ENCODE data around the gene PPDPF. TPM values are rescaled to one million over a fixed set of nuclear protein-coding genes. Genes with fewer than 3 reads are reported as not detected.

PPDPF gene
- polyA plus RNA-seq, 1 donor, result 234 TPM

DNA sequence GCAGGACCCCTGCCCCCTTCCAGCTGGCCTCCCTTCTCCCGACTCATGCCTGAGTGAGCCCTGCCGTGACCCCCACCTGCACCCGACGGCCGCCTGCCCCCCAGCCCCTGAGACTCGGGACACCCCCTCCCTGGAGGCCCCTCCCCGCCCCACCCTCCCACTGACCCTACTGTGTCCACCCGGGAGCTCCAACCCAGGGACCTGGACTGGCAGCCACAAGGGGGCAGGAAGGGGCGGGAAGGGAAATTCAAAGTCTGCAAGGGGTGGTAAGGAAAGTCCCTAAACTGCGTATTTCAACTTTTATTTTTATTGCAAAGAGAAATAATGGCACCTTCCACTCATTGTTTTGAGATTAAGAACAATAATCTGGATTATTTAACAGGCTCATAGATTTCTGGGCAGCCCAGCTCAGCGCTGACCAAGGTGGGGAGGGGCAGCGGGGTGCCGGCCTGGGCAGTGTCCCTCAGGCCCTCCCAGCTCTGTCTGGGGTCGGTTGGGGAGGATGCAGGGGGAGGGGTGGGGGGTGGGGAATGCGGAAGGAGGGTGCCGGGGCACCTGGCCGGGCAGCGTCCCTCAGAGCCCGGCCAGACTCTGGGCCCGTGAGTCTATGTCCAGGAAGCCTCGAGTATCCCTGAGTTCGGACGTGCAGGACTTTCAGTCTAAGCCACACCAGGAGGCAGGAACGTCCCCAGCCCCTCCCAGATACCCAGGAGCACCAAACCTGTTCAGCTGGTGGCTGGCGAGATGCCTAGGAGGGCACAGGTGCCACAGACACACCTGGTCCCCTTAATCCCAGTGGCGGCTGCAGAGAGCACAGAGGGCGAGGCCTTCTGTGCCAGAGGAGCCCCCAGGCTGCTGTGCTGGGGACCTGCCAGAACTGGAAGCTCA lies 17.9 kb downstream of the PPDPF start:
- DNase-seq, result no peak
- Histone ChIP-seq H3K4me3 (ENCODE audit: low read length) (peak overlapping the region; percentile 25), H3K27ac (ENCODE audit: low read length) (no peak overlapping the region), H3K27me3 (ENCODE audit: control insufficient read depth, insufficient read depth, low read length) (peaks cover 7% of the 10 kb centered on the region), H3K4me1 (ENCODE audit: control insufficient read depth, insufficient read depth, low read length) (peaks cover 31% of the 10 kb centered on the region), H3K9me3 (ENCODE audit: control insufficient read depth, low read depth, low read length) (peaks cover 9% of the 10 kb centered on the region), H3K36me3 (ENCODE audit: control insufficient read depth, insufficient read depth, low read length) (no peaks in the 10 kb centered on the region)
- WGBS (ENCODE audit: insufficient coverage, low lambda C conversion rate), result no CpG with 5 or more reads among the region's 27 CpGs

DNA sequence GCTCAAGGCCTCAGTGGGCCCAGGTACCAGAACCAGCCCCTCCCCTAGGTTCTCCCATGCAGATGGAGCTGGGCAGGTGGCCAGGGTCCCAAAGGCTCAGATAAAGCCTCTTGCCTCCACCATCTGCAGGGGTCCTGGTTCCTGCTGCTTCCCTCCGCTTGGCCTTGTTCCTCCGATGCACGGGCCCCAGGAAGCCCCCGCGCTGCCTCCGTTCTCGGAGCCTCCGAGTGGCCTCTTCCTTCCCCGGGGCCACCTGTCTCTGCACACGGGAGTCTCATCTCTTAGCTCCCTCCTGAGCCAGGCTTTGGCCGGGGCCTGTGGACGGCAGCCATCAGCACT lies 18.5 kb downstream of the PPDPF start:
- Histone ChIP-seq H3K36me3 (ENCODE audit: control insufficient read depth, insufficient read depth, low read length) (no peaks in the 10 kb centered on the region), H3K4me3 (ENCODE audit: low read length) (no peak overlapping the region), H3K27ac (ENCODE audit: low read length) (no peak overlapping the region), H3K4me1 (ENCODE audit: control insufficient read depth, insufficient read depth, low read length) (peaks cover 31% of the 10 kb centered on the region), H3K27me3 (ENCODE audit: control insufficient read depth, insufficient read depth, low read length) (peaks cover 5% of the 10 kb centered on the region), H3K9me3 (ENCODE audit: control insufficient read depth, low read depth, low read length) (peaks cover 9% of the 10 kb centered on the region)
- DNase-seq, result no peak
- WGBS (ENCODE audit: insufficient coverage, low lambda C conversion rate), result 94% methylated on average over 3 of the region's 12 CpGs

DNA sequence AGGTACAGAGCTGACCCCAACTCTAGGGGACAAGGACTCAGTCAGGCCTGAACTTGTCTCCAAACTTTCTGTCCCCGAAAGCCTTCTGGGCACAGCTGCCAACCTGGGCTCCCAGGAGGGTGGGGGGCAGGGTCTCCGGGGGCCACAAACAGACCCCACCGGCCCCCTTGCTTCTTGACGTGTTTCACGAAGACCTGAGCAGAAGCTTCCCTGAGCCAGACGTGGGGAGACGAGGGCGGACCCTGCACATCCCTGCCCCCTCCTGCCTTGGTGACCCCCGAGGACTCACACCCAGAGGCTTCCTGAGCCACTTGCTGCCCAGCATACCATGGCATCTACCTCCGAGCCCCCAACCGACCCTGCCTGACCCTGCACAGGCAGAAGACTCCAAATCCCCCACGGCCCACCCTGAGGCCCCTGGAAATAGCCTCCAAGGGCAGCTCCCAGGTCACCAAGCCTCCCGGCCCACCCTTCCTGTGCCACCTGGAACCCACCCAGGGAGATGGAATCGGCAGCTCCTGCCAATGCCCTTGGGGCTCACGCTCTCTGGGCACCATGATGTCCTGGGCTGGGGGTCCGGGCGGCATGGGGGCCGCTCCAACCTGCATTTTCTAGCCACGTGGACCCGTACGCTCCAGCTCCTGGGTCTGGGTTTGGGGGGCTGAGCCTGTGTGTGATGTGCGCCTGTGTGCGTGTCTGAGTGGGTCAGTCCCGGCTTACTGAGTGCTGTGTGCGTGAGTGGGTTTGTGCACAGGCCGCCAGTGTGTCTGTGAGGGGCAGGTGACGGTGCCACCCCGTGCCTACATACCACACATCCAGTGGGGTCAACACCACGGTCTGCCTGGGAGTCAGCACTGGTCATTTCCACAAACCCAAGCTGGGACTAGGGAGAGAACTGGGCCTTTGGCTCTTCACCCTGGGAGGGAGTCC lies 19.1 kb downstream of the PPDPF start:
- no CpG with 5 or more reads among the region's 29 CpGs for WGBS (ENCODE audit: insufficient coverage, low lambda C conversion rate)
- no peak overlapping the region for H3K27ac ChIP-seq (ENCODE audit: low read length)
- H3K9me3 ChIP-seq (ENCODE audit: control insufficient read depth, low read depth, low read length), result peaks cover 8% of the 10 kb centered on the region
- H3K36me3 ChIP-seq (ENCODE audit: control insufficient read depth, insufficient read depth, low read length), result no peaks in the 10 kb centered on the region
- H3K4me1 ChIP-seq (ENCODE audit: control insufficient read depth, insufficient read depth, low read length), result peaks cover 31% of the 10 kb centered on the region
- no peak for DNase-seq
- H3K4me3 ChIP-seq (ENCODE audit: low read length), result no peak overlapping the region
- no peaks in the 10 kb centered on the region for H3K27me3 ChIP-seq (ENCODE audit: control insufficient read depth, insufficient read depth, low read length)

DNA sequence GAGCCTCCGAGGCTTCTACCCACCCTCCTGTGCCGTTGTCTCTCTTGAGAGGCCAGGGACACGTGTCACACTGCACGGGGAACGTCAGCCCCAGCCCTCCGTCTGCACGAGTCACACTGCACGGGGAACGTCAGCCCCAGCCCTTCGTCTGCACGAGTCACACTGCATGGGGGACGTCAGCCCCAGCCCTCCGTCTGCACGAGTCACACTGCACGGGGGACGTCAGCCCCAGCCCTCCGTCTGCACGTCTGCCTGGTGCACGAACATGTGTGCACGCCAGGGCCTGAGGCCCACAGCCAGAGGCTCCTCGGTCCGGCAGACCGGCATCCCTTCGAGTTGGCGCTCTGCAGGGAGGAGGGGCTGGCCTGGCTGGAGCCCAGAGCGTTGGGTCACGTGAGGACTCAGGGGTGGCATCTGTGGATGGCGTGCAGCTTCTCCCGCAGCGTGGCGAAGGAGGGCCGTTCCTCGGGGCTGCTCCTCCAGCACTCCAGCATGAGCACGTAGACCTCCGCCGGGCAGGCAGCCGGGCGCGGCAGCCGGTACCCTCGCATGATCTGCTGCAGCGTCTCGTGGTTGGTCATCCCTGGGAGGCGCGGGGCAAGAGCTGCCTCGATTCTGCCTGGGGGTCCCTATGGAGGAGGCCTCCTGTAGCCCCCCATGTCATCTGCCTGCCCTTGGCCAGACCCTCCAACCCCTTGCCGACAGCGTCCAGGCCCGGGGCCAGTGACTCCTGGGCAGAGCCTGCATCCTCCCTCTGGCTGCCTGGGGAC lies 20.0 kb downstream of the PPDPF start:
- H3K4me1 ChIP-seq (ENCODE audit: control insufficient read depth, insufficient read depth, low read length), result peaks cover 31% of the 10 kb centered on the region
- H3K27me3 ChIP-seq (ENCODE audit: control insufficient read depth, insufficient read depth, low read length), result peaks cover 2% of the 10 kb centered on the region
- H3K36me3 ChIP-seq (ENCODE audit: control insufficient read depth, insufficient read depth, low read length), result no peaks in the 10 kb centered on the region
- no peak for DNase-seq
- no CpG with 5 or more reads among the region's 49 CpGs for WGBS (ENCODE audit: insufficient coverage, low lambda C conversion rate)
- no peak overlapping the region for H3K4me3 ChIP-seq (ENCODE audit: low read length)
- peaks cover 6% of the 10 kb centered on the region for H3K9me3 ChIP-seq (ENCODE audit: control insufficient read depth, low read depth, low read length)
- no peak overlapping the region for H3K27ac ChIP-seq (ENCODE audit: low read length)

DNA sequence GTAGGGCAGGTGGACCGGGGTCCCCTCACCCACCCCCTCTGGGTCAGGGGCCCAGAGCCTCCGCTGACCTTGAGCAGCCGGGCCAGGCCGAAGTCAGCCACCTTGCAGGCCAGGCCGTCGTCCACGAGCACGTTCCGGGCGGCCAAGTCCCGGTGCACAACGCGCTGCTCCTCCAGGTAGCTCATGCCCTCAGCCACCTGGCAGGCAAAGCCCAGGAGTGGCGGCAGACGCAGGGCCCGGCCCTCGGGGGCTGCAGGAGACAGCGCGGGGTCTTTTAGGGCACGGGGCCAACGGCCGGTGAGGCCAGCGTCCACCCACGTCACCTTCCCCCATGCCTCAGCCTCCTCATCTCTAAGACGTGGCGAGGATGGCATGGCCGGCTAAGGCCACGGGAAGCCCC lies 20.8 kb downstream of the PPDPF start:
- WGBS (ENCODE audit: insufficient coverage, low lambda C conversion rate), result no CpG with 5 or more reads among the region's 28 CpGs

DNA sequence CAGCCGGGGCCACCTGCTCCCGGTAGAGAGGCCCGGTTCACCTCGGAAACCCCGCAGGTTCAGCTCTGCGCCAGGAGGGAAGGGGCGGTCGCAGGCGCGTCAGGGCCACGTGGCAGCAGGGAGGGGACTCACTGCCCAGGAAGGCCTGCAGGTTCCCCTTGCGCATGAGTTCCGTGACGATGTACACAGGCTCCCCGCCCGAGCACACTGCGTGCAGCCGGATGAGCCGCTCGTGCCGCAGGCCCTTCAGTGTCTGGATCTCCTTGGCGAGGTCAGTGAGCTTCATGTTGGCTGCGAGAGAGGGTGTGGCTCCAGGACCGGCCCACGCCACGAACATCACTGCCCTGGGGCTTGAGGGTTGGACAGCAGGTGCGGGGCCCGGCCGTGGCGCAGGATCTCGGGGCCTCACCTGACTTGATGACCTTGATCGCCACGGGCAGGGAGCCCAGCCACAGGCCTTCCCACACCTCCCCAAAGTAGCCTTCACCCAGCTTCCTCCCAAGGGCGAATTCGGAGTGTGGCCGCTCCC lies 21.5 kb downstream of the PPDPF start:
- H3K4me3 ChIP-seq (ENCODE audit: low read length), result no peak overlapping the region
- no peak overlapping the region for H3K27ac ChIP-seq (ENCODE audit: low read length)
- no peaks in the 10 kb centered on the region for H3K36me3 ChIP-seq (ENCODE audit: control insufficient read depth, insufficient read depth, low read length)
- peaks cover 13% of the 10 kb centered on the region for H3K27me3 ChIP-seq (ENCODE audit: control insufficient read depth, insufficient read depth, low read length)
- H3K9me3 ChIP-seq (ENCODE audit: control insufficient read depth, low read depth, low read length), result peaks cover 4% of the 10 kb centered on the region
- no CpG with 5 or more reads among the region's 36 CpGs for WGBS (ENCODE audit: insufficient coverage, low lambda C conversion rate)
- no peak for DNase-seq
- H3K4me1 ChIP-seq (ENCODE audit: control insufficient read depth, insufficient read depth, low read length), result peaks cover 27% of the 10 kb centered on the region

More for the DNA sequence above, 20.8 kb downstream of the PPDPF start:
- Histone ChIP-seq H3K4me3 (ENCODE audit: low read length) (no peak overlapping the region), H3K27ac (ENCODE audit: low read length) (no peak overlapping the region), H3K36me3 (ENCODE audit: control insufficient read depth, insufficient read depth, low read length) (no peaks in the 10 kb centered on the region), H3K4me1 (ENCODE audit: control insufficient read depth, insufficient read depth, low read length) (peaks cover 29% of the 10 kb centered on the region), H3K27me3 (ENCODE audit: control insufficient read depth, insufficient read depth, low read length) (peaks cover 7% of the 10 kb centered on the region), H3K9me3 (ENCODE audit: control insufficient read depth, low read depth, low read length) (peaks cover 6% of the 10 kb centered on the region)
- DNase-seq, result no peak

DNA sequence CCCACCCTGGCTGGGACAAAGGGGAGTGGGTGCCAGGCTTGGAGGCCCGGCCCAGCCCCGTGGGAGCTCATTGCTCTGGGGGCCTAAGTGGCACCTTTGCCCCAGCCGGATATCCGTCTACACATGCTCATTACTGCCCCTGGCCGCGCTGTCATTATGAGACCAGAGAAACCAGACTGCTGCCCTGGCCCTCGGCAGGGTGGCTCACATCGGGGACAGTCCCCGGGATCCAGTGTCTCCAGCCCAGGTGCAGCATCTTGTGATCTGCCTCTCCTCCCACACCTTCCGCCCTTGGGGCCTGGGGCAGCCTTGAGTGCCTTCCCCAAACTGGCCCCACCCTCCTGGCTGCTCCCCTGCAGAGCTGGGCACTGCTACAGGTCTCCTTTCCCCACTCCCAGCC lies 22.1 kb downstream of the PPDPF start:
- H3K36me3 ChIP-seq (ENCODE audit: control insufficient read depth, insufficient read depth, low read length), result no peaks in the 10 kb centered on the region
- no CpG with 5 or more reads among the region's 10 CpGs for WGBS (ENCODE audit: insufficient coverage, low lambda C conversion rate)
- H3K9me3 ChIP-seq (ENCODE audit: control insufficient read depth, low read depth, low read length), result no peaks in the 10 kb centered on the region
- no peak overlapping the region for H3K4me3 ChIP-seq (ENCODE audit: low read length)
- DNase-seq, result no peak
- no peak overlapping the region for H3K27ac ChIP-seq (ENCODE audit: low read length)
- peaks cover 22% of the 10 kb centered on the region for H3K4me1 ChIP-seq (ENCODE audit: control insufficient read depth, insufficient read depth, low read length)
- H3K27me3 ChIP-seq (ENCODE audit: control insufficient read depth, insufficient read depth, low read length), result peaks cover 19% of the 10 kb centered on the region

DNA sequence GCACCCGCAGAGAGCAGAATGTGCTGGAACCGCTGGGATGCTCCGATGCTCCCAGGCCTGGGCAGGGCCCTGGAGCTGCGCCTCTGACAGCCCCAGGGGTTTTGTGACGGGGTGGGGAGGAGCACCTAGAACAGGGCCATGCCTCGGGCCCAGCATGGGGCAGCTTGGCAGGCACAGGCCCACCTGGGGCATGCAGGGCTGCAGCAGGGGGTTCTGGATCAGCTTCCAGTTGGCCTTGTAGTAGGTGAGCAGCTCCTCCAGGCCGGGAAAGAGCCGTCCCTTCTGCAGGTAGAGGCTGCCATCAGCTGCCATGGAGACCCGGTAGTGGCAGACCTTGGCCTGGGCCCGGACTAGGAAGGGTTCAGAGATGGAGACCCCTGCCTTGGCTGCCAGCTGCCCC lies 22.6 kb downstream of the PPDPF start:
- H3K36me3 ChIP-seq (ENCODE audit: control insufficient read depth, insufficient read depth, low read length), result no peaks in the 10 kb centered on the region
- H3K9me3 ChIP-seq (ENCODE audit: control insufficient read depth, low read depth, low read length), result peaks cover 1% of the 10 kb centered on the region
- WGBS (ENCODE audit: insufficient coverage, low lambda C conversion rate), result no CpG with 5 or more reads among the region's 10 CpGs
- no peak for DNase-seq
- H3K27ac ChIP-seq (ENCODE audit: low read length), result no peak overlapping the region
- H3K4me1 ChIP-seq (ENCODE audit: control insufficient read depth, insufficient read depth, low read length), result peaks cover 20% of the 10 kb centered on the region
- no peak overlapping the region for H3K4me3 ChIP-seq (ENCODE audit: low read length)
- H3K27me3 ChIP-seq (ENCODE audit: control insufficient read depth, insufficient read depth, low read length), result peaks cover 24% of the 10 kb centered on the region

DNA sequence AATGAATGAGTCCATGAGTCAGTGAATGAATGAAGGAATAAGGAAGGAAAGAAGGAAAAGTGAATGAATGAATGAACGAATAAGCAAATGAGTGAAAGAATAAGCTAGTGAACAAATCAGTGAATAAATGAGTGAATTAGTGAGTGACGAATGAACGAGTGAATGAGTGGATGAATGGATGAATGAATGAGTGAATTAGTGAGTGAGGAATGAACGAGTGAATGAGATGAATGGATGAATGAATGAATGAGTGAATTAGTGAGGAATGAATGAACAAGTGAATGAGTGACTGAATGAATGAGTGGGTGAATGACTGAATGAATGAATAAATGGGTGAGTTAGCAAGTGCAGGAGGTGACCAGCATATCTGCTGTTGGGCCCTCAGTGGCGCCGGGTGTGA lies 23.2 kb downstream of the PPDPF start:
- no peak overlapping the region for H3K4me3 ChIP-seq (ENCODE audit: low read length)
- H3K36me3 ChIP-seq (ENCODE audit: control insufficient read depth, insufficient read depth, low read length), result no peaks in the 10 kb centered on the region
- peaks cover 2% of the 10 kb centered on the region for H3K9me3 ChIP-seq (ENCODE audit: control insufficient read depth, low read depth, low read length)
- no peak overlapping the region for H3K27ac ChIP-seq (ENCODE audit: low read length)
- 89% methylated on average over 4 of the region's 6 CpGs for WGBS (ENCODE audit: insufficient coverage, low lambda C conversion rate)
- peaks cover 16% of the 10 kb centered on the region for H3K4me1 ChIP-seq (ENCODE audit: control insufficient read depth, insufficient read depth, low read length)
- peaks cover 30% of the 10 kb centered on the region for H3K27me3 ChIP-seq (ENCODE audit: control insufficient read depth, insufficient read depth, low read length)
- no peak for DNase-seq

All from large intestine (tissue), 3 donors.